Mononuclear cell (primary cell): ENCODE results near the gene CD247. TPM values are rescaled to one million over a fixed set of nuclear protein-coding genes. Genes with fewer than 3 reads are reported as not detected.

ENCODE experiments used
- H3K27me3 ChIP-seq: 2 replicates; pipeline ENCODE4 v1.6.0; 2011; ENCODE audit warnings: low read length, control low read depth; ENCODE audit not compliant: insufficient read depth
- H3K4me1 ChIP-seq: 2 replicates; pipeline ENCODE4 v1.5.1; 2011; ENCODE audit warnings: mild to moderate bottlenecking, low read length, control low read depth; ENCODE audit not compliant: insufficient read depth
- H3K4me3 ChIP-seq: 2 replicates; pipeline ENCODE4 v1.5.1; 2011; ENCODE audit warnings: mild to moderate bottlenecking, low read length, moderate library complexity
- H3K9me3 ChIP-seq: 2 replicates; pipeline ENCODE4 v1.5.1; 2011; ENCODE audit warnings: low read depth, mild to moderate bottlenecking, control low read depth, low read length
- total RNA-seq: library from RNA; depleted of rRNA; stranded (reverse); fragments of >200 nt; gene quantifications from one replicate; pipeline ENCODE4 v1.2.3, GENCODE V29; 2012

CD247 gene
- total RNA-seq, 1 donor = 162 TPM

GRCh38 chr1:167509587-167509986 is 8.7 kb downstream of the CD247 start:
- no peaks in the 10 kb centered on the region for H3K9me3 ChIP-seq
- H3K4me1 ChIP-seq = peaks cover 55% of the 10 kb centered on the region
- H3K4me3 ChIP-seq = no peak overlapping the region
- no peaks in the 10 kb centered on the region for H3K27me3 ChIP-seq

- H3K4me1 ChIP-seq = peaks cover 74% of the 10 kb centered on the region
Observed at GRCh38 chr1:167507719-167508118, 10.6 kb downstream of the CD247 start.

GRCh38 chr1:167504467-167504827 is 13.9 kb downstream of the CD247 start:
- Histone ChIP-seq H3K4me1 (peaks cover 80% of the 10 kb centered on the region), H3K27me3 (no peaks in the 10 kb centered on the region), H3K9me3 (no peaks in the 10 kb centered on the region), H3K4me3 (no peak overlapping the region)

More at GRCh38 chr1:167507719-167508118, 10.6 kb downstream of the CD247 start:
- no peaks in the 10 kb centered on the region for H3K9me3 ChIP-seq
- no peak overlapping the region for H3K4me3 ChIP-seq
- no peaks in the 10 kb centered on the region for H3K27me3 ChIP-seq

GRCh38 chr1:167503626-167504466 is 14.5 kb downstream of the CD247 start:
- H3K27me3 ChIP-seq = no peaks in the 10 kb centered on the region
- H3K4me3 ChIP-seq = no peak overlapping the region
- H3K9me3 ChIP-seq = no peaks in the 10 kb centered on the region
- peaks cover 83% of the 10 kb centered on the region for H3K4me1 ChIP-seq

GRCh38 chr1:167502719-167503462 is 15.4 kb downstream of the CD247 start:
- no peak overlapping the region for H3K4me3 ChIP-seq
- no peaks in the 10 kb centered on the region for H3K9me3 ChIP-seq
- peaks cover 89% of the 10 kb centered on the region for H3K4me1 ChIP-seq
- no peaks in the 10 kb centered on the region for H3K27me3 ChIP-seq

GRCh38 chr1:167502192-167502551 is 16.2 kb downstream of the CD247 start:
- Histone ChIP-seq H3K9me3 (no peaks in the 10 kb centered on the region), H3K4me3 (no peak overlapping the region), H3K27me3 (no peaks in the 10 kb centered on the region), H3K4me1 (peaks cover 88% of the 10 kb centered on the region)

- H3K27me3 ChIP-seq = no peaks in the 10 kb centered on the region
- H3K4me1 ChIP-seq = peaks cover 84% of the 10 kb centered on the region
- H3K9me3 ChIP-seq = no peaks in the 10 kb centered on the region
- H3K4me3 ChIP-seq = no peak overlapping the region
Observed at GRCh38 chr1:167501515-167502191, 16.7 kb downstream of the CD247 start.

GRCh38 chr1:167500283-167500860 is 18.0 kb downstream of the CD247 start:
- H3K4me3 ChIP-seq = no peak overlapping the region
- no peaks in the 10 kb centered on the region for H3K27me3 ChIP-seq
- H3K9me3 ChIP-seq = no peaks in the 10 kb centered on the region
- peaks cover 86% of the 10 kb centered on the region for H3K4me1 ChIP-seq

GRCh38 chr1:167499664-167500101 is 18.6 kb downstream of the CD247 start:
- peaks cover 88% of the 10 kb centered on the region for H3K4me1 ChIP-seq
- H3K27me3 ChIP-seq = no peaks in the 10 kb centered on the region
- no peak overlapping the region for H3K4me3 ChIP-seq
- H3K9me3 ChIP-seq = no peaks in the 10 kb centered on the region

GRCh38 chr1:167499106-167499505 is 19.2 kb downstream of the CD247 start:
- no peaks in the 10 kb centered on the region for H3K27me3 ChIP-seq
- H3K4me1 ChIP-seq = peaks cover 88% of the 10 kb centered on the region
- no peak overlapping the region for H3K4me3 ChIP-seq
- no peaks in the 10 kb centered on the region for H3K9me3 ChIP-seq

GRCh38 chr1:167496797-167497619 is 21.3 kb downstream of the CD247 start:
- H3K27me3 ChIP-seq = no peaks in the 10 kb centered on the region
- H3K4me1 ChIP-seq = peaks cover 89% of the 10 kb centered on the region

GRCh38 chr1:167493372-167493771 is 25.0 kb downstream of the CD247 start:
- Histone ChIP-seq H3K4me1 (peaks cover 78% of the 10 kb centered on the region), H3K9me3 (no peaks in the 10 kb centered on the region), H3K4me3 (no peak overlapping the region), H3K27me3 (no peaks in the 10 kb centered on the region)

More at GRCh38 chr1:167496797-167497619, 21.3 kb downstream of the CD247 start:
- Histone ChIP-seq H3K9me3 (no peaks in the 10 kb centered on the region), H3K4me3 (no peak overlapping the region)

GRCh38 chr1:167492481-167492910 is 25.8 kb downstream of the CD247 start:
- Histone ChIP-seq H3K27me3 (no peaks in the 10 kb centered on the region), H3K4me3 (no peak overlapping the region), H3K4me1 (peaks cover 76% of the 10 kb centered on the region), H3K9me3 (no peaks in the 10 kb centered on the region)
